HepG2 (cell line): ENCODE measurements around the gene IL1A. TPM values are rescaled to one million over a fixed set of nuclear protein-coding genes. Genes with fewer than 3 reads are reported as not detected.

ENCODE experiments used
- ATAC-seq: fragments of 200-7000 bp; cut with Tn5 transposase; 3 replicates; pipeline ENCODE4 v1.9.1; 2020; ENCODE audit warnings: mild to moderate bottlenecking, moderate library complexity
- BruUV-seq: library from RNA; stranded (reverse); fragments of 400-500 nt; replicated peaks from 2 replicates; lab custom pipeline; 2021; lab: Mats Ljungman, UMichigan
- CTCF ChIA-PET: fragments of 300-600 bp; formaldehyde crosslinking; extraction: SDS; loops from one replicate; lab custom pipeline; 2021; ENCODE audit warnings: low total read pairs, inconsistent platforms, low intra/inter-chr PET ratio; lab: Yijun Ruan, JAX
- POLR2A ChIA-PET: fragments of 350-600 bp; sonication (Branson Sonifier 250); formaldehyde crosslinking; loops from one replicate; lab custom pipeline; 2020; ENCODE audit warnings: antibody characterized with exemption, inconsistent platforms; lab: Yijun Ruan, JAX
- DNase-seq: peaks from one replicate; pipeline ENCODE4 v3.0.0-alpha.2; 2015; ENCODE audit warnings: low spot score
- FAIRE-seq: peaks from 3 replicates; lab custom pipeline; 2011; peaks lifted over from hg19 to GRCh38; lab: Jason Lieb, UNC
- H2AFZ ChIP-seq: one replicate; pipeline ENCODE4 v1.6.1; 2011; ENCODE audit warnings: low read length, inconsistent platforms
- H3K27ac ChIP-seq: fragments of 300-600 bp; 3 replicates; pipeline ENCODE4 v1.8.0; 2011; ENCODE audit warnings: mixed run types, mild to moderate bottlenecking, mixed read lengths, low read length, inconsistent platforms; ENCODE audit not compliant: insufficient read depth; ENCODE audit errors: extremely low read length
- H3K27me3 ChIP-seq, 2 experiments: fragments of 200-600 bp in 1 of 2; 2 replicates in 1 of 2; 3 replicates in 1 of 2; pipeline versions ENCODE4 v1.6.0 to v1.8.0; 2011; ENCODE audit warnings: low read length in 2 of 2, mild to moderate bottlenecking in 2 of 2, moderate library complexity in 2 of 2, inconsistent platforms in 1 of 2; ENCODE audit not compliant: insufficient read depth in 2 of 2, control insufficient read depth in 1 of 2
- H3K36me3 ChIP-seq, 2 experiments: fragments of 200-600 bp in 1 of 2; replicated peaks in 1 of 2; 2 replicates in 1 of 2; 3 replicates in 1 of 2; pipeline versions ENCODE4 v1.5.1 to v1.8.0; 2011; ENCODE audit warnings: low read length in 2 of 2, inconsistent platforms in 1 of 2; ENCODE audit not compliant: insufficient read depth in 2 of 2, control insufficient read depth in 1 of 2
- H3K4me1 ChIP-seq: 2 replicates; pipeline ENCODE4 v1.5.1; 2012; ENCODE audit warnings: low read length, inconsistent platforms; ENCODE audit not compliant: insufficient read depth
- H3K4me2 ChIP-seq: 2 replicates; pipeline ENCODE4 v1.6.0; 2011; ENCODE audit warnings: low read depth, low read length, inconsistent platforms
- H3K4me3 ChIP-seq, 3 experiments: fragments of 200-600 bp in 1 of 3; sonication (generic), shearing (Covaris generic) in 1 of 3; replicated peaks in 1 of 3; 2 replicates each; pipeline ENCODE4 v1.5.1; 2011 to 2016; ENCODE audit warnings: low read length in 3 of 3, inconsistent platforms in 2 of 3, low read depth in 2 of 3, mild to moderate bottlenecking in 2 of 3, control low read depth in 1 of 3, mixed read lengths in 1 of 3; ENCODE audit not compliant: insufficient read depth in 1 of 3
- H3K79me2 ChIP-seq: one replicate; pipeline ENCODE4 v1.6.1; 2011; ENCODE audit warnings: low read length, inconsistent platforms; ENCODE audit not compliant: insufficient read depth
- H3K9ac ChIP-seq: 2 replicates; pipeline ENCODE4 v1.6.0; 2011; ENCODE audit warnings: mild to moderate bottlenecking, low read depth, low read length, inconsistent platforms; ENCODE audit not compliant: insufficient read depth
- H3K9me3 ChIP-seq: 2 replicates; pipeline ENCODE4 v1.5.1; 2012; ENCODE audit warnings: mild to moderate bottlenecking, low read length
- H4K20me1 ChIP-seq: 2 replicates; pipeline ENCODE4 v1.6.0; 2011; ENCODE audit warnings: inconsistent platforms, mild to moderate bottlenecking, low read length, moderate library complexity; ENCODE audit not compliant: insufficient read depth
- BORCS8-MEF2B ChIP-seq: sonication (generic); formaldehyde crosslinking; IDR thresholded peaks from 2 replicates; pipeline ENCODE4 v1.8.0; 2022; ENCODE audit warnings: mild to moderate bottlenecking, missing genetic modification reagents
- ELF3 ChIP-seq: IDR thresholded peaks from 2 replicates; pipeline ENCODE4 v1.6.1; 2016; ENCODE audit warnings: missing genetic modification reagents, missing compliant biosample characterization
- HOMEZ ChIP-seq: IDR thresholded peaks from 2 replicates; pipeline ENCODE4 v1.6.1; 2016; ENCODE audit warnings: low read depth
- KDM5A ChIP-seq: fragments of 200-600 bp; sonication (generic); IDR thresholded peaks from 2 replicates; pipeline ENCODE4 v1.7.0; 2018; ENCODE audit warnings: antibody characterized with exemption, mild to moderate bottlenecking, low read length, borderline replicate concordance
- MAFF ChIP-seq: IDR thresholded peaks from 2 replicates; pipeline ENCODE4 v1.6.1; 2011; ENCODE audit warnings: low read depth, low read length, improper control_type of control experiment
- MAFK ChIP-seq, 2 experiments: IDR thresholded peaks in 1 of 2; conservative IDR thresholded peaks in 1 of 2; 2 replicates each; pipeline ENCODE4 v1.6.1; 2011; ENCODE audit warnings: improper control_type of control experiment in 2 of 2, low read length in 2 of 2
- NR2C2 ChIP-seq: sonication (generic); formaldehyde crosslinking; IDR thresholded peaks from 2 replicates; pipeline ENCODE4 v1.4.0; 2020; ENCODE audit warnings: missing genetic modification reagents, mild to moderate bottlenecking, moderate library complexity, borderline replicate concordance
- ZBTB8A ChIP-seq: sonication (generic); formaldehyde crosslinking; IDR thresholded peaks from 2 replicates; pipeline ENCODE4 v1.4.0; 2020; ENCODE audit warnings: mild to moderate bottlenecking, low read depth, missing genetic modification reagents, borderline replicate concordance
- ZNF709 ChIP-seq: sonication (generic); formaldehyde crosslinking; IDR thresholded peaks from 2 replicates; pipeline ENCODE4 v1.5.0; 2020; ENCODE audit warnings: mild to moderate bottlenecking, missing genetic modification reagents
- WGBS: methylation state at CpG from one replicate; pipeline ENCODE4 v1.1.6; 2017; ENCODE audit warnings: low lambda C conversion rate; 5-methylcytosine and 5-hydroxymethylcytosine counted together
- in situ Hi-C: cut with HindIII; loops from 2 replicates; pipeline ENCODE4 v1.10.0; 2017; ENCODE audit warnings: low pct_unique_long_range_greater_than_20kb; ENCODE audit not compliant: extremely low pct_ligation_motif_present
- intact Hi-C: fragments of 100-400 bp; cut with micrococcal nuclease; formaldehyde crosslinking; loops from one replicate; pipeline ENCODE4 v1.10.0; 2022; ENCODE audit not compliant: unreplicated experiment
- polyA plus RNA-seq, 8 experiments: library from polyadenylated mRNA; depleted of rRNA in 3 of 8; stranded (reverse) in 7 of 8; unstranded in 1 of 8; fragments of >200 nt; fragmentation: Illumina TruSeq in 4 of 8; extraction: Trizol in 4 of 8; gene quantifications; 2 replicates each; pipeline versions ENCODE4 v1.2.1 to v1.2.3, GENCODE V29; 2011 to 2016; ENCODE audit warnings: low read depth in 4 of 8, missing spikeins in 1 of 8, mixed read lengths in 1 of 8; ENCODE audit not compliant: insufficient read depth in 1 of 8
- total RNA-seq, 5 experiments: library from RNA; depleted of rRNA; stranded (reverse); fragments of >200 nt; fragmentation: Illumina TruSeq; extraction: Trizol; gene quantifications; 2 replicates each; pipeline ENCODE4 v1.2.3, GENCODE V29; 2016; ENCODE audit warnings: low read depth in 1 of 5
- TF ChIP-seq, protein P1 (sequence below): sonication (generic); formaldehyde crosslinking; IDR thresholded peaks from 2 replicates; pipeline ENCODE4 v1.4.0; 2020; ENCODE audit warnings: missing genetic modification reagents, borderline replicate concordance

The IL1A gene
- total and polyA plus RNA-seq, 2 of the 13 experiments (the other 11 are each of a cell fraction or from before 2014, with no cell fraction given): not detected

DNA sequence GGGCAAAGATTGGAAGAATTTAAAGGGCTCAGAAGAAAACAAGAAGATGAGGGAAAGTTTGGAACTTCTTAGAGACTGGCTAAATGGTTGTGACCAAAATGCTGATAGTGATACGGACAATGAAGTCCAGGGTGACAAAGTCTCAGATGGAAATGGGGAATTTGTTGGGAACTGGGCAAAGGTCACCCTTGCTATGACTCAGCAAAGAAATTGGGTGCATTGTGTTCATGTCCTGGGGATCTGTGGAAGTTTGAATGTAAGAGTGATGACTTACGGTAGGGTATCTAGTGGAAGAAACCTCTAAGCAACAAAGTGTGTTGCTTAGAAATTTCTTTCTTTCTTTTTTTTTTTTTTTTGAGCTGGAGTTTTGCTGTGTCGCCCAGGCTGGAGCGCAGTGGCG lies 6.0 kb upstream of the IL1A start (continued):
- TF ChIP-seq NR2C2 (CRISPR knock-in tag): no peak
- no peak for TF ChIP-seq KDM5A
- no peak for TF ChIP-seq ZNF709 (CRISPR knock-in tag)
- TF ChIP-seq, protein P1, sequence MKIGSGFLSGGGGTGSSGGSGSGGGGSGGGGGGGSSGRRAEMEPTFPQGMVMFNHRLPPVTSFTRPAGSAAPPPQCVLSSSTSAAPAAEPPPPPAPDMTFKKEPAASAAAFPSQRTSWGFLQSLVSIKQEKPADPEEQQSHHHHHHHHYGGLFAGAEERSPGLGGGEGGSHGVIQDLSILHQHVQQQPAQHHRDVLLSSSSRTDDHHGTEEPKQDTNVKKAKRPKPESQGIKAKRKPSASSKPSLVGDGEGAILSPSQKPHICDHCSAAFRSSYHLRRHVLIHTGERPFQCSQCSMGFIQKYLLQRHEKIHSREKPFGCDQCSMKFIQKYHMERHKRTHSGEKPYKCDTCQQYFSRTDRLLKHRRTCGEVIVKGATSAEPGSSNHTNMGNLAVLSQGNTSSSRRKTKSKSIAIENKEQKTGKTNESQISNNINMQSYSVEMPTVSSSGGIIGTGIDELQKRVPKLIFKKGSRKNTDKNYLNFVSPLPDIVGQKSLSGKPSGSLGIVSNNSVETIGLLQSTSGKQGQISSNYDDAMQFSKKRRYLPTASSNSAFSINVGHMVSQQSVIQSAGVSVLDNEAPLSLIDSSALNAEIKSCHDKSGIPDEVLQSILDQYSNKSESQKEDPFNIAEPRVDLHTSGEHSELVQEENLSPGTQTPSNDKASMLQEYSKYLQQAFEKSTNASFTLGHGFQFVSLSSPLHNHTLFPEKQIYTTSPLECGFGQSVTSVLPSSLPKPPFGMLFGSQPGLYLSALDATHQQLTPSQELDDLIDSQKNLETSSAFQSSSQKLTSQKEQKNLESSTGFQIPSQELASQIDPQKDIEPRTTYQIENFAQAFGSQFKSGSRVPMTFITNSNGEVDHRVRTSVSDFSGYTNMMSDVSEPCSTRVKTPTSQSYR (CRISPR knock-in tag): no peak

DNA sequence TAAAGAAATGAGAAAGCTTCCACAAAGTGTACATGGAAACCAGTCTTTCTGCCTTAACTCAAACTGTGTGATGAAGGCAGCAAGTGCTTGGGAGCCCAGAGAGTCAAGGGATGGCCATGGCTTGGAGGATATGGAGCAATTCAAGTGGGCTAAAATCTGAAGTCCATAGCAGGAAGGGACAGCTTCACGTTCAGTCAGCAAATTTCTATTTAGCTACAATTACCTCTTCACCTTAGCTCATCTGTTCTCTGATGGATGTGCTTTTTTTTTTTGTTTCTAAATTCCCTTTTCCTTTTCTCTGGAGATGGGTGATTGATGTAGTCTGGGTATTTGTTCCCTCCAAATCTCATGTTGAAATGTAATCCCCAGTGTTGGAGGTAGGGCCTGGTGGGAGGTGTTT lies 4.9 kb upstream of the IL1A start:
- Histone ChIP-seq H3K4me2 (no peak overlapping the region), H3K9me3 (no peaks in the 10 kb centered on the region), H3K36me3 (no peaks in the 10 kb centered on the region), H4K20me1 (no peaks in the 10 kb centered on the region), H3K27me3 (no peaks in the 10 kb centered on the region), H3K27ac (no peak overlapping the region), H3K9ac (no peak overlapping the region), H3K4me3 (no peak overlapping the region), H3K4me1 (peaks cover 35% of the 10 kb centered on the region), H3K79me2 (no peaks in the 10 kb centered on the region), H2AFZ (no peak overlapping the region)
- peak; percentile 29; the same call in 1 of the 2 replicates for TF ChIP-seq MAFF
- no peak for TF ChIP-seq ELF3
- TF ChIP-seq HOMEZ (CRISPR knock-in tag): no peak
- TF ChIP-seq BORCS8-MEF2B (CRISPR knock-in tag): no peak
- no peak for TF ChIP-seq ZBTB8A (CRISPR knock-in tag)
- peak; percentile 33 to 60; a peak in 3 of 4 replicates for TF ChIP-seq MAFK (conservative IDR thresholded peaks at IDR 0.05 in 1 of 2, IDR thresholded peaks at IDR 0.05 in 1 of 2; ENCODE audit: low read length in 2 of 2)
- FAIRE-seq: no peak
- intact Hi-C loops: no loop called here
- BruUV-seq: no TSS peak
- 100% methylated on average over 1 of the region's 1 CpG for WGBS
- ChIA-PET CTCF (no interaction called here), POLR2A (no interaction called here)
- no peak for ATAC-seq
- DNase-seq: no peak
- in situ Hi-C loops: no loop called here
